ENCODE results near the gene ACOT8. TPM values are rescaled to one million over a fixed set of nuclear protein-coding genes. Genes with fewer than 3 reads are reported as not detected.
"Not testable (repeated sequence)": the region's sequence is repeated elsewhere in the genome, so short reads cannot be mapped to it uniquely, and the experiment has no call there.

The ACOT8 gene
- total RNA-seq, 2 donors from 2014 or later = 36.8 to 42.8 TPM

DNA sequence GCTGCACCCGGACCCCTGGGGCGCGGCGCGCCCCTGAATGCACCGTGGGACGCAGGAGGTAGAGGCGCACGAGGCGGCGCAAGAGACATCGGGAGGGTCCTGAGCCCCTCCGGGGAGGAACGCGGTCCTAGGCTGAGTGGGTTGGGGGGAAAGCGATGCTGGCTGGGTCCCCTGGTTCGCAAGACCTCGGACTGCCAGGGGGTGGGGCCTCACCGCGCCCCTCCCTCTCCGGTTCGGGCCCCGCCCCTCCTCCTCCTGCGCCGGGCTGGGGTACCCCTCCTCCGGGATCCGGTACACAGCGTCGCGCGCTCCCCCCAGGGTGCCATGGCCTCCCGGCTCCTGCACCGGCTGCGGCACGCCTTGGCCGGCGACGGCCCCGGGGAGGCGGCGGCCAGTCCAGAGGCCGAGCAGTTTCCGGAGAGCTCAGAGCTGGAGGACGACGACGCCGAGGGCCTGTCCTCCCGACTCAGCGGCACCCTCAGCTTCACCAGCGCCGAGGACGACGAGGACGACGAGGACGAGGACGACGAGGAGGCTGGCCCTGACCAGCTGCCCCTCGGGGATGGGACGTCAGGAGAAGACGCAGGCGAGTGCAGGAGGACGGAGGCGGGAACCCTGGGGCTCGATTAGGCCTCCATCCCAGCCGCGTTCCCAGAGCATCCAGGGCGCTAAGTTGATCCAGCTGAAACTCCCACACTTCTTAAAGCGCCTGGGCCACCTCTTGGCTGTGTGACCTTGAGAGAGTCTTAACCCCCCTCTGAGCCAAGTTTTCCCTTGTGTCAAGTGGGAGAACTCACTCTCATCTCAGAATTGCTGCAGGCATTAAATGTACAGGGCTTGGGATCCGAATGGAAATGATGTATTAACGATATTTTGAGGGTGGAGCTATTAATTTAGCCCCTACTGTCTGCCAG is 23.1 kb downstream of the ACOT8 start:
- H3K9me3 ChIP-seq = no peaks in the 10 kb centered on the region
- 5% methylated on average over 55 of the region's 71 CpGs; no CpG with 5 or more reads in 1 of the 2 donors for WGBS, 2 donors
- DNase-seq = peak; percentile 57 to 74 (median 63)
- peaks cover 24% of the 10 kb centered on the region for H3K4me1 ChIP-seq
- H3K27ac ChIP-seq = peak overlapping the region; percentile 72 to 89 (median 77)
- intact Hi-C loops (cut with DNase I) = no loop called here
- ATAC-seq = peak; percentile 76
- peak overlapping the region; percentile 47 to 68 for H3K4me3 ChIP-seq
- H3K36me3 ChIP-seq (replicated peaks in 1 of 2; ENCODE audit: insufficient read depth in 1 of 2, low read depth in 2 of 2) = no peaks in the 10 kb centered on the region
- no peaks in the 10 kb centered on the region for H3K27me3 ChIP-seq
- peak in 2 of 3 donors; percentile 25 to 27 for TF ChIP-seq POLR2A (IDR thresholded peaks at IDR 0.05)
- TF ChIP-seq, protein P1, sequence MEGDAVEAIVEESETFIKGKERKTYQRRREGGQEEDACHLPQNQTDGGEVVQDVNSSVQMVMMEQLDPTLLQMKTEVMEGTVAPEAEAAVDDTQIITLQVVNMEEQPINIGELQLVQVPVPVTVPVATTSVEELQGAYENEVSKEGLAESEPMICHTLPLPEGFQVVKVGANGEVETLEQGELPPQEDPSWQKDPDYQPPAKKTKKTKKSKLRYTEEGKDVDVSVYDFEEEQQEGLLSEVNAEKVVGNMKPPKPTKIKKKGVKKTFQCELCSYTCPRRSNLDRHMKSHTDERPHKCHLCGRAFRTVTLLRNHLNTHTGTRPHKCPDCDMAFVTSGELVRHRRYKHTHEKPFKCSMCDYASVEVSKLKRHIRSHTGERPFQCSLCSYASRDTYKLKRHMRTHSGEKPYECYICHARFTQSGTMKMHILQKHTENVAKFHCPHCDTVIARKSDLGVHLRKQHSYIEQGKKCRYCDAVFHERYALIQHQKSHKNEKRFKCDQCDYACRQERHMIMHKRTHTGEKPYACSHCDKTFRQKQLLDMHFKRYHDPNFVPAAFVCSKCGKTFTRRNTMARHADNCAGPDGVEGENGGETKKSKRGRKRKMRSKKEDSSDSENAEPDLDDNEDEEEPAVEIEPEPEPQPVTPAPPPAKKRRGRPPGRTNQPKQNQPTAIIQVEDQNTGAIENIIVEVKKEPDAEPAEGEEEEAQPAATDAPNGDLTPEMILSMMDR (IDR thresholded peaks at IDR 0.05) = no peak

DNA sequence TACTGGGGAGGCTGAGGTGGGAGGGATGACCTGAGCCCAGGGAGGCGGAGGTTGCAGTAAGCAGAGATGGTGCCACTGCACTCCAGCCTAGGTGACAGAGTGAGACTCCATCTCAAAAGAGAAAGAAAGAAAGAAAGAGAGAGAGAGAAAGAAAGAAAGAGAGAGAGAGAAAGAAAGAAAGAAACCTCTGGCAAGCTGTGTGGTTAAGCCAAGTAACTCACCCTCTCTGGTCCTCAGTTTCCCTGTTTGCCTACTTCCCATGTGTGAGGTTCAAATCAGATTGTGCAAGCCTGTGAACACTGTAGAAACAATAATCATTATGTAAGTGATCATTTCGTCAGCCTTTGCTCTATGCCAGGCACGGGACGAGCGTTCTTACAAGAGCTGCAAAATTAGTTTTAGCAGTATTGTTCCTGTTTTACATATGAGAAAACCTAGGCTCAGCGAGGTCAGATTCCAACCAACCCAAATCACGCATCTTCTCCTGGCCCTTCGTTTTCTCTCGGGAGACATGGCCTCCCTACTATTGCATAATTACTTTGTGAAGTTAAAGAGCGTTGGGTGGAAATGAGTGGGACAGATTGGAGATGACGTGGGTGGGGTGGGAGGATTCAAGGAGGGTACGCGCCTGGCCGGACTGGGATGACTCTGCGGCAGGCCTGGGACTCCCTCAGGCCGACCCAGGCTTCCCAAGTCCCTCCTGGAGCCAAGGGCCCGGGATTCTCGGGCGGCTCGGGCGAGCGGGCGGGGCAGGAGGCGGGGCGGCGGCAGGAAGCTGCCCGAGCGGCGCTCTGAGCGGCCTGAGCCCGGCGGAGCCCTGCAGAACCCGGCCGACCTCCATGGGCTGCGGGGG is 23.9 kb downstream of the ACOT8 start, which contains the start of gene SNX21:
TSS of gene SNX21 (plus strand) at position 770 of the 853 bp plus-strand sequence. CDS start 121 bp downstream, outside the sequence.
- DNase-seq (peak; percentile 71 to 80 (median 76)), ATAC-seq (peak; percentile 87)
- H3K9me3 ChIP-seq = no peaks in the 10 kb centered on the region
- H3K4me3 ChIP-seq = peak within 1 kb of the TSS; percentile 47 to 68
- TF ChIP-seq POLR2A (IDR thresholded peaks at IDR 0.05) = peak; percentile 22 to 61 (median 55)
- TF ChIP-seq, protein P1 (IDR thresholded peaks at IDR 0.05) = no peak
- intact Hi-C loops (cut with DNase I) = no loop called here
- H3K36me3 ChIP-seq (replicated peaks in 1 of 2; ENCODE audit: insufficient read depth in 1 of 2, low read depth in 2 of 2) = no peaks in the 10 kb centered on the region
- H3K27ac ChIP-seq = peak within 1 kb of the TSS; percentile 72 to 89 (median 77)
- WGBS, 2 donors = 9 to 20% methylated on average over 16 to 32 of the region's 35 CpGs
- H3K27me3 ChIP-seq = no peaks in the 10 kb centered on the region
- peaks cover 24% of the 10 kb centered on the region for H3K4me1 ChIP-seq

DNA sequence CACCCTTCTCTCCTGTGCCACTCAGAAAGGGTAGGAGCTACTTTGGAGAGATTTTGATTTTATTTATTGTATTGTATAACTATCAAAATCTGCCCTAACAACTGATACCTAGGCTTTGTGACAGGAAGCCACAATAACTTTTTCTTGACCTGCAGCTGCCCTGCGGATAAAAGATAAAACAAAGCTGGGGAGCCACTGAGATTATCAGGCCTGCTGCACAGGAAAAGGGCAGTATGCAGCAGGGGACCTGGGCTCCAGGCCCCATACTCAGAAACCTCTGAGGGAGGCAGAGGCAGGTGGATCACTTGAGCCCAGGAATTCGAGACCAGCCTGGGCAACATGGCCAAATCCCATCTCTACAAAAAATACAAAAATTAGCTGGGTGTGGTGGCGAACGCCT is 24.6 kb downstream of the ACOT8 start:
- Histone ChIP-seq H3K4me1 (peaks cover 24% of the 10 kb centered on the region), H3K27ac (peak overlapping the region in 3 of 4 donors; percentile 75 to 89 (median 79)), H3K27me3 (no peaks in the 10 kb centered on the region), H3K9me3 (no peaks in the 10 kb centered on the region), H3K4me3 (no peak overlapping the region), H3K36me3 (replicated peaks in 1 of 2; ENCODE audit: insufficient read depth in 1 of 2, low read depth in 2 of 2) (no peaks in the 10 kb centered on the region)
- 81 to 92% methylated on average over 4 of the region's 4 CpGs for WGBS, 2 donors
- intact Hi-C loops (cut with DNase I) = no loop called here
- TF ChIP-seq, protein P1 (IDR thresholded peaks at IDR 0.05) = no peak
- TF ChIP-seq POLR2A (IDR thresholded peaks at IDR 0.05) = no peak
- DNase-seq (no peak), ATAC-seq (no peak)

DNA sequence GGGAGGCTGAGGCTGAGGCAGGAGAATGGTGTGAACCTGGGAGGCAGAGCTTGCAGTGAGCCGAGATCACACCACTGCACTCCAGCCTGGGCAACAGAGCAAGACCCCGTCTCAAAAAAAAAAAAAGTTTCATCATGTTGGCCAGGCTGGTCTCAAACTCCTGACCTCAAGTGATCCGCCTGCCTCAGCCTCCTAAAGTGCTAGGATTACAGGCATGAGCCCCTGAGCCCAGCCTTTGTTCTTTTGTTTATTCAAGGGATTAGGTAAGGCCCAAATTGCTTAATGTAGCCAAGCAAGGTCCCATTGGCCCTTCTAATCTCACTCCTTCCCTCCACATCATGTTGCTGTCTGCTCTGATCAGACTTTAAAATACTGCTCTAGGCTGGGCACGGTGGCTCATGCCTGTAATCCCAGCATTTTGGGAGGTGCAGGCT is 27.5 kb downstream of the ACOT8 start:
- H3K27me3 ChIP-seq; DNase-seq; H3K9me3 ChIP-seq; ATAC-seq; H3K4me3 ChIP-seq; H3K27ac ChIP-seq; H3K36me3 ChIP-seq (replicated peaks in 1 of 2; ENCODE audit: insufficient read depth in 1 of 2, low read depth in 2 of 2); intact Hi-C loops (cut with DNase I): not testable (repeated sequence)
- peaks cover 20% of the 10 kb centered on the region for H3K4me1 ChIP-seq
- 79 to 89% methylated on average over 4 of the region's 4 CpGs for WGBS, 2 donors

DNA sequence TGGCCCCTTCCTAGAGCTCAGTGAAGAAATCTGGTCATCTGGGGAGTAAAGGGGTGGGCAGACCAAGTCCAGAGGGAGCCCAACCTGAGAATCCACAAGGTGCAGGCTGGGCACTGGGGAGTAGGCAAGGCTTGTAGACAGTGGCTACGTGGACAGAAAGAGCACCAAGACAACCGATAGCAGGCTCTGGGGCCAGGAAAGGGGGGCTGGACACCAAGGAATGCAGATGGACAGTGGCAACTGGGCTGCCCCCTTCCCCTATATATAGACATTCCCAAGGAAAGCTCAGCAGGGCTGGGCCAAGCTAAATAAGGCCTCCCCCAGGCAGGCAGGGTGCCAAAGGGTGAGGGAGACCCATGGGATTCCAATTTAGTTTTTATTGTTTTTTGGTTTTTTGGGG is 28.6 kb downstream of the ACOT8 start:
- intact Hi-C loops (cut with DNase I) = no loop called here
- ATAC-seq (no peak), DNase-seq (no peak)
- Histone ChIP-seq H3K36me3 (replicated peaks in 1 of 2; ENCODE audit: insufficient read depth in 1 of 2, low read depth in 2 of 2) (no peaks in the 10 kb centered on the region), H3K9me3 (no peaks in the 10 kb centered on the region), H3K27me3 (peaks cover 0 to 7% of the 10 kb centered on the region in 2 donors), H3K4me3 (no peak overlapping the region), H3K27ac (no peak overlapping the region), H3K4me1 (peaks cover 21% of the 10 kb centered on the region)
- 36 to 53% methylated on average over 2 of the region's 2 CpGs for WGBS, 2 donors
- TF ChIP-seq POLR2A (IDR thresholded peaks at IDR 0.05) = no peak
